Testis (tissue), 3 donors: ENCODE results near the gene AKR1A1. TPM values are rescaled to one million over a fixed set of nuclear protein-coding genes. Genes with fewer than 3 reads are reported as not detected.

ENCODE experiments used
- DNase-seq: peaks from one replicate; pipeline ENCODE4 v3.0.0-alpha.2; 2019
- H3K27ac ChIP-seq, 2 donors: fragments of 200-600 bp; sonication (generic); one replicate each; pipeline ENCODE4 v1.5.1; 2019
- H3K27me3 ChIP-seq: fragments of 200-600 bp; sonication (generic); one replicate; pipeline ENCODE4 v1.5.1; 2019
- H3K36me3 ChIP-seq: fragments of 200-600 bp; sonication (generic); one replicate; pipeline ENCODE4 v1.5.1; 2017; ENCODE audit warnings: low read depth; ENCODE audit errors: missing control alignments
- H3K4me1 ChIP-seq: fragments of 200-600 bp; sonication (generic); one replicate; pipeline ENCODE4 v1.5.1; 2019
- H3K4me3 ChIP-seq, 2 donors: fragments of 200-600 bp; sonication (generic); one replicate each; pipeline ENCODE4 v1.5.1; 2017 to 2019
- H3K9me3 ChIP-seq: fragments of 200-600 bp; sonication (generic); one replicate; pipeline ENCODE4 v1.5.1; 2017
- CTCF ChIP-seq, 3 experiments: fragments of 450-650 bp in 2 of 3; fragments of 200-600 bp in 1 of 3; sonication (generic) in 1 of 3; IDR thresholded peaks; one replicate each; pipeline ENCODE4 v1.5.1; 2016 to 2019; ENCODE audit warnings: antibody characterized with exemption in 3 of 3, mild to moderate bottlenecking in 2 of 3, moderate library complexity in 1 of 3
- POLR2A ChIP-seq: fragments of 450-650 bp; IDR thresholded peaks from one replicate; pipeline ENCODE4 v1.6.1; 2017; ENCODE audit warnings: antibody characterized with exemption, mild to moderate bottlenecking, moderate library complexity
- WGBS, 2 donors: methylation state at CpG; one replicate each; pipeline ENCODE4 v1.1.5; 2018; 5-methylcytosine and 5-hydroxymethylcytosine counted together
- intact Hi-C: fragments of 100-400 bp; cut with DNase I; formaldehyde crosslinking; loops from one replicate; pipeline ENCODE4 v1.15.1; 2023; ENCODE audit warnings: low total_unique reads
- polyA plus RNA-seq: library from polyadenylated mRNA; stranded (reverse); fragments of 350-450 nt; fragmentation: Illumina TruSeq; extraction: RNeasy Lipid Tissue Mini Kit (QIAGEN cat#74804); gene quantifications from one replicate; pipeline ENCODE4 v1.2.3, GENCODE V29; 2014; ENCODE audit warnings: low read depth, low replicate concordance; ENCODE audit not compliant: insufficient read depth
- total RNA-seq, 2 donors: library from RNA; depleted of rRNA; stranded (reverse); fragments of >200 nt; gene quantifications; one replicate each; pipeline ENCODE4 v1.2.3, GENCODE V29; 2016

AKR1A1 gene
- total and polyA plus RNA-seq, 3 donors from 2014 or later, result 51.1 to 63.7 (median 60.1) TPM

GRCh38 chr1:45507893-45508292, 42.7 kb upstream of the AKR1A1 start:
- H3K36me3 ChIP-seq, result no peaks in the 10 kb centered on the region
- TF ChIP-seq CTCF (IDR thresholded peaks at IDR 0.05) (no peak), POLR2A (no peak)
- H3K4me3 ChIP-seq, result no peak overlapping the region
- H3K9me3 ChIP-seq, result no peaks in the 10 kb centered on the region
- no peak for DNase-seq
- H3K4me1 ChIP-seq, result no peaks in the 10 kb centered on the region
- H3K27me3 ChIP-seq, result no peaks in the 10 kb centered on the region
- H3K27ac ChIP-seq, result no peak overlapping the region
- 83 to 91% methylated on average over 4 of the region's 4 CpGs for WGBS, 2 donors
- intact Hi-C loops, result loop anchor here (10.0 kb wide), 1 partner anchor 493 kb away; the partner anchor contains the start of genes HECTD3 and UROD

GRCh38 chr1:45508295-45509151, 42.1 kb upstream of the AKR1A1 start:
- intact Hi-C loops, result loop anchor here (10.0 kb wide), 1 partner anchor 494 kb away; the partner anchor contains the start of genes HECTD3 and UROD
- Histone ChIP-seq H3K27me3 (no peaks in the 10 kb centered on the region), H3K27ac (no peak overlapping the region), H3K4me1 (no peaks in the 10 kb centered on the region), H3K36me3 (no peaks in the 10 kb centered on the region), H3K9me3 (no peaks in the 10 kb centered on the region), H3K4me3 (no peak overlapping the region)
- peak in 1 of 3 experiments; percentile 11 for TF ChIP-seq CTCF (IDR thresholded peaks at IDR 0.05)
- no peak for TF ChIP-seq POLR2A
- DNase-seq, result no peak
- WGBS, 2 donors, result 77 to 78% methylated on average over 8 to 15 of the region's 15 CpGs

- Histone ChIP-seq H3K27ac (no peak overlapping the region), H3K4me1 (no peaks in the 10 kb centered on the region), H3K27me3 (no peaks in the 10 kb centered on the region), H3K4me3 (no peak overlapping the region), H3K36me3 (no peaks in the 10 kb centered on the region), H3K9me3 (no peaks in the 10 kb centered on the region)
- intact Hi-C loops, result loop anchor here (10.0 kb wide), 1 partner anchor 54 kb away; no protein-coding TSS in a partner anchor
- 60 to 61% methylated on average over 9 of the region's 9 CpGs for WGBS, 2 donors
- TF ChIP-seq POLR2A, result no peak
- TF ChIP-seq CTCF (IDR thresholded peaks at IDR 0.05), result no peak
- no peak for DNase-seq
These were observed 40.3 kb upstream of the AKR1A1 start for GRCh38 chr1:45510036-45510971.

GRCh38 chr1:45510972-45511527, 39.6 kb upstream of the AKR1A1 start:
- Histone ChIP-seq H3K27me3 (no peaks in the 10 kb centered on the region), H3K36me3 (no peaks in the 10 kb centered on the region), H3K27ac (no peak overlapping the region), H3K9me3 (no peaks in the 10 kb centered on the region), H3K4me3 (no peak overlapping the region), H3K4me1 (no peaks in the 10 kb centered on the region)
- intact Hi-C loops, result loop anchor here (10.0 kb wide), 1 partner anchor 54 kb away; no protein-coding TSS in a partner anchor
- 87 to 90% methylated on average over 4 of the region's 4 CpGs for WGBS, 2 donors
- no peak for DNase-seq
- TF ChIP-seq CTCF (IDR thresholded peaks at IDR 0.05) (no peak), POLR2A (no peak)
